Activated CD8-positive, alpha-beta T cell treated with anti-CD3 and anti-CD28 coated beads for 36 hours (primary cell): ENCODE results near the gene CTNNAL1. TPM values are rescaled to one million over a fixed set of nuclear protein-coding genes. Genes with fewer than 3 reads are reported as not detected.

Source experiments
- ATAC-seq: fragments of 200-7000 bp; cut with Tn5 transposase; one replicate; pipeline ENCODE4 v1.10.0; 2021; ENCODE audit warnings: mild to moderate bottlenecking, moderate library complexity
- CTCF ChIA-PET: fragments of 350-600 bp; sonication (Branson Sonifier 250); formaldehyde crosslinking; loops from one replicate; lab custom pipeline; 2021; ENCODE audit warnings: antibody characterized with exemption; lab: Charles Lee
- POLR2A ChIA-PET: fragments of 350-600 bp; sonication (Branson Sonifier 250); formaldehyde crosslinking; loops from one replicate; lab custom pipeline; 2021; ENCODE audit warnings: antibody characterized with exemption; lab: Charles Lee
- DNase-seq: peaks from one replicate; pipeline ENCODE4 v3.0.0-alpha.2; 2020
- H3K27ac Mint-ChIP-seq: one replicate; pipeline ENCODE4 v1.8.0; 2021; ENCODE audit warnings: mild to moderate bottlenecking, mixed read lengths
- H3K27me3 Mint-ChIP-seq: one replicate; pipeline ENCODE4 v1.8.0; 2021; ENCODE audit warnings: mixed read lengths
- H3K36me3 Mint-ChIP-seq: one replicate; pipeline ENCODE4 v1.8.0; 2021; ENCODE audit warnings: low read depth, mixed read lengths
- H3K4me1 Mint-ChIP-seq: one replicate; pipeline ENCODE4 v1.8.0; 2021; ENCODE audit warnings: low read depth, mixed read lengths
- H3K4me3 Mint-ChIP-seq: one replicate; pipeline ENCODE4 v1.8.0; 2021; ENCODE audit warnings: mild to moderate bottlenecking, moderate library complexity, mixed read lengths
- H3K9me3 Mint-ChIP-seq: one replicate; pipeline ENCODE4 v1.8.0; 2021; ENCODE audit warnings: mixed read lengths
- CTCF ChIP-seq: fragments of 200-600 bp; IDR thresholded peaks from one replicate; pipeline ENCODE4 v1.8.0; 2022; ENCODE audit warnings: antibody characterized with exemption, mild to moderate bottlenecking
- intact Hi-C: fragments of 100-400 bp; cut with micrococcal nuclease; formaldehyde crosslinking; loops from one replicate; pipeline ENCODE4 v1.10.0; 2022
- total RNA-seq, 2 experiments: library from RNA; stranded (reverse); gene quantifications; one replicate each; pipeline ENCODE4 v1.2.3, GENCODE V29; 2021

The CTNNAL1 gene
- total RNA-seq, 2 experiments from 2014 or later, result 24.1 to 26.0 TPM

GRCh38 chr9:109020581-109021511 is 7.5 kb upstream of the CTNNAL1 start:
- POLR2A ChIA-PET, result interaction anchor here (0.5 to 0.9 kb wide), 2 partner anchors 18 to 22 kb away, joined by 3 read pairs; no protein-coding TSS in a partner anchor
- Mint-ChIP-seq H3K27me3 (no peaks in the 10 kb centered on the region), H3K4me3 (no peak overlapping the region), H3K36me3 (peaks cover 18% of the 10 kb centered on the region), H3K27ac (no peak overlapping the region), H3K9me3 (no peaks in the 10 kb centered on the region), H3K4me1 (no peaks in the 10 kb centered on the region)
- no peak for TF ChIP-seq CTCF
- ATAC-seq (no peak), DNase-seq (no peak)
- CTCF ChIA-PET, result no interaction called here
- intact Hi-C loops, result no loop called here

- ChIA-PET POLR2A (interaction anchor here (0.9 kb wide), 1 partner anchor 19 kb away, joined by 3 read pairs; no protein-coding TSS in a partner anchor), CTCF (no interaction called here)
- Mint-ChIP-seq H3K4me1 (no peaks in the 10 kb centered on the region), H3K36me3 (peaks cover 18% of the 10 kb centered on the region), H3K9me3 (no peaks in the 10 kb centered on the region), H3K27me3 (no peaks in the 10 kb centered on the region), H3K27ac (no peak overlapping the region), H3K4me3 (no peak overlapping the region)
- no peak for DNase-seq
- intact Hi-C loops, result no loop called here
- no peak for ATAC-seq
- TF ChIP-seq CTCF, result no peak
These were observed 6.8 kb upstream of the CTNNAL1 start for GRCh38 chr9:109020113-109020512.

- no peak overlapping the region for H3K27ac Mint-ChIP-seq
- intact Hi-C loops, result no loop called here
- TF ChIP-seq CTCF, result no peak
- no peaks in the 10 kb centered on the region for H3K9me3 Mint-ChIP-seq
- no peak for ATAC-seq
- no peak for DNase-seq
- ChIA-PET POLR2A (interaction anchor here (0.9 kb wide), 1 partner anchor 20 kb away, joined by 3 read pairs; no protein-coding TSS in a partner anchor), CTCF (no interaction called here)
- peaks cover 13% of the 10 kb centered on the region for H3K36me3 Mint-ChIP-seq
- no peaks in the 10 kb centered on the region for H3K27me3 Mint-ChIP-seq
- no peak overlapping the region for H3K4me3 Mint-ChIP-seq
- no peaks in the 10 kb centered on the region for H3K4me1 Mint-ChIP-seq
These were observed 6.1 kb upstream of the CTNNAL1 start for GRCh38 chr9:109019420-109019819.

- Mint-ChIP-seq H3K27ac (no peak overlapping the region), H3K9me3 (no peaks in the 10 kb centered on the region), H3K36me3 (peaks cover 9% of the 10 kb centered on the region), H3K4me3 (no peak overlapping the region), H3K4me1 (peaks cover 4% of the 10 kb centered on the region), H3K27me3 (no peaks in the 10 kb centered on the region)
- DNase-seq (no peak), ATAC-seq (no peak)
- ChIA-PET POLR2A (interaction anchor here (0.7 kb wide), 1 partner anchor 126 kb away, joined by 4 read pairs; no protein-coding TSS in a partner anchor), CTCF (interaction anchor here (0.9 to 1.1 kb wide), 2 partner anchors 17 to 64 kb away, joined by 3 read pairs; no protein-coding TSS in a partner anchor)
- intact Hi-C loops, result no loop called here
- TF ChIP-seq CTCF, result no peak
These were observed 4.2 kb upstream of the CTNNAL1 start for GRCh38 chr9:109017493-109017892.

- ChIA-PET POLR2A (interaction anchor here (0.7 kb wide), 1 partner anchor 126 kb away, joined by 4 read pairs; no protein-coding TSS in a partner anchor), CTCF (interaction anchor here (0.9 to 1.1 kb wide), 2 partner anchors 18 to 63 kb away, joined by 3 read pairs; no protein-coding TSS in a partner anchor)
- no peak for TF ChIP-seq CTCF
- no peak for ATAC-seq
- no peaks in the 10 kb centered on the region for H3K9me3 Mint-ChIP-seq
- H3K4me1 Mint-ChIP-seq, result peaks cover 8% of the 10 kb centered on the region
- no peak overlapping the region for H3K27ac Mint-ChIP-seq
- intact Hi-C loops, result no loop called here
- H3K36me3 Mint-ChIP-seq, result peaks cover 9% of the 10 kb centered on the region
- H3K4me3 Mint-ChIP-seq, result no peak overlapping the region
- no peak for DNase-seq
- no peaks in the 10 kb centered on the region for H3K27me3 Mint-ChIP-seq
These were observed 3.8 kb upstream of the CTNNAL1 start for GRCh38 chr9:109017061-109017460.
